ENCODE measurements around the gene HOXC13. TPM values are rescaled to one million over a fixed set of nuclear protein-coding genes. Genes with fewer than 3 reads are reported as not detected.
A peak's percentile ranks its signal among the peaks of the same experiment; 100 is the strongest.

The HOXC13 gene
- polyA plus RNA-seq (2013, experiment 1 of 2), result not detected
- not detected for polyA plus RNA-seq (2013, experiment 2 of 2)

GRCh38 chr12:53938326-53939140, at the start of gene HOXC13:
TSS of gene HOXC13 (plus strand) at chr12:53938831. CDS start at chr12:53938907, 76 bp downstream.
- H3K36me3 ChIP-seq (ENCODE audit: insufficient read depth, low read length), result no peaks in the 10 kb centered on the region
- no peak within 1 kb of the TSS for H3K9ac ChIP-seq (ENCODE audit: low read depth, low read length)
- no peaks in the 10 kb centered on the region for H3K9me3 ChIP-seq (ENCODE audit: insufficient read depth, low read depth, low read length)
- H3K4me3 ChIP-seq (ENCODE audit: low read length), result 0 out of 2 replicates have a peak within 1 kb of the TSS, but pooled peaks have one; percentile 8
- peaks cover 100% of the 10 kb centered on the region for H3K27me3 ChIP-seq (ENCODE audit: insufficient read depth, low read length)
- H3K4me1 ChIP-seq (ENCODE audit: insufficient read depth, low read length), result peaks cover 2% of the 10 kb centered on the region; the same call in 1 of the 2 replicates
- WGBS, result 15% methylated on average over 56 of the region's 56 CpGs
- no peak within 1 kb of the TSS for H3K27ac ChIP-seq (ENCODE audit: low read depth, low read length)

DNA sequence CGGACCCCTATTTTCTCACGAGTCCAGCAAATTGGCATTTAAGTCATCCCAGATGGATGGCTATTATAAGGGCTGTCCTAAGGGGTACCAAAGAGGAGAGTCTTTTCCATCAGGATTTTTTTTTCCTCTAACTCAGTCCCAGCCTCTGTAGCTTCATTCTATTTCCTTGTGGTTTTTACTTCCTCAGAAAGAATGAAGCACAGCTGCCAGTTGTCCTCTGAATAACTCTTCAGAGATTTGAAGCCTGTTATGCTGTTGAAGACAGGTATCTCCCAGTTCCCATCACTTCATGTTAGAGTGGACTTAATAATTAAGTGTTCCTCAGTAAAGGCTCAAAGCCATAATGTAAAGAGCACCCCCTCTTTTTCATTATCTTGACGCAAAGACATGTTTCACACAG, 48.5 kb upstream of the HOXC13 start:
- peaks cover 43% of the 10 kb centered on the region for H3K27me3 ChIP-seq (ENCODE audit: insufficient read depth, low read length)
- no peak overlapping the region for H3K9ac ChIP-seq (ENCODE audit: low read depth, low read length)
- no peaks in the 10 kb centered on the region for H3K36me3 ChIP-seq (ENCODE audit: insufficient read depth, low read length)
- H3K9me3 ChIP-seq (ENCODE audit: insufficient read depth, low read depth, low read length), result no peaks in the 10 kb centered on the region
- WGBS, result 93% methylated on average over 3 of the region's 3 CpGs
- H3K4me3 ChIP-seq (ENCODE audit: low read length), result no peak overlapping the region
- no peak overlapping the region for H3K27ac ChIP-seq (ENCODE audit: low read depth, low read length)
- H3K4me1 ChIP-seq (ENCODE audit: insufficient read depth, low read length), result no peaks in the 10 kb centered on the region

DNA sequence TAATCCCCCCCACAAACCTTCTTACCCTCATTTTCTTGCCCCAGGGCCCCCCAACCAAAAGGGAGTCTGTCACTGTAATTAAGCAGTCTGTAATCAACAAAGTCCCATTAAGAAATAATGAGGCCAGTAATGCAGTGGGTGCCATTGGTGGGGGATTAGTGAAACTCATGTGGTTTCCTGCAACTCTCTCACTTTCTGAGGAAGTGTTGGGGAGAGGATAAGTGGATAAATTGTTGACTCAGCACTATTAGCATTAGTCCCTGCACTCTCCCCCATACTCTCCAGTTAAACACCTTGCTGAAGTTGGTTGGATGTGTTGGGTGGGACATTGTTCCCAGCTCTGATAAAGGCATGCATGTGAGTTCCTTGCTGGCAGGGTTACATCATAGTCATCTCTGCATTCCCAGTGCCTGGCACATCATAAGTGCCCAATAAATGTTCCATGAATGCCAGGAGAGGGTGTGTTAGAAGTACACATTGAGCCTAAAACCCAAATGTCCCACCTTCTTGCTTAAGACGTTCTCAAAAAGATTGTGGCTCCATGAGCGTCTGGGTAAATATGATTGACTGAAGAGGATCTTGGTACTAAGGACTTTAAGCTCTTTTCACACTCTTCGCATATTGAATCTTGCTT, 45.8 kb upstream of the HOXC13 start:
- 75% methylated on average over 2 of the region's 3 CpGs for WGBS
- H3K36me3 ChIP-seq (ENCODE audit: insufficient read depth, low read length), result no peaks in the 10 kb centered on the region
- no peak overlapping the region for H3K9ac ChIP-seq (ENCODE audit: low read depth, low read length)
- no peaks in the 10 kb centered on the region for H3K9me3 ChIP-seq (ENCODE audit: insufficient read depth, low read depth, low read length)
- no peak overlapping the region for H3K4me3 ChIP-seq (ENCODE audit: low read length)
- peaks cover 53% of the 10 kb centered on the region for H3K27me3 ChIP-seq (ENCODE audit: insufficient read depth, low read length)
- H3K27ac ChIP-seq (ENCODE audit: low read depth, low read length), result no peak overlapping the region
- H3K4me1 ChIP-seq (ENCODE audit: insufficient read depth, low read length), result no peaks in the 10 kb centered on the region

- WGBS, result 69% methylated on average over 1 of the region's 1 CpG
- Histone ChIP-seq H3K27me3 (ENCODE audit: insufficient read depth, low read length) (peaks cover 77% of the 10 kb centered on the region), H3K36me3 (ENCODE audit: insufficient read depth, low read length) (no peaks in the 10 kb centered on the region), H3K4me1 (ENCODE audit: insufficient read depth, low read length) (no peaks in the 10 kb centered on the region), H3K27ac (ENCODE audit: low read depth, low read length) (no peak overlapping the region), H3K9me3 (ENCODE audit: insufficient read depth, low read depth, low read length) (no peaks in the 10 kb centered on the region), H3K4me3 (ENCODE audit: low read length) (no peak overlapping the region), H3K9ac (ENCODE audit: low read depth, low read length) (no peak overlapping the region)
Measured at GRCh38 chr12:53899230-53899629, 39.4 kb upstream of the HOXC13 start.

- Histone ChIP-seq H3K36me3 (ENCODE audit: insufficient read depth, low read length) (no peaks in the 10 kb centered on the region), H3K27me3 (ENCODE audit: insufficient read depth, low read length) (peaks cover 76% of the 10 kb centered on the region), H3K4me1 (ENCODE audit: insufficient read depth, low read length) (no peaks in the 10 kb centered on the region), H3K9me3 (ENCODE audit: insufficient read depth, low read depth, low read length) (no peaks in the 10 kb centered on the region), H3K27ac (ENCODE audit: low read depth, low read length) (no peak overlapping the region), H3K9ac (ENCODE audit: low read depth, low read length) (no peak overlapping the region), H3K4me3 (ENCODE audit: low read length) (no peak overlapping the region)
- 62% methylated on average over 3 of the region's 3 CpGs for WGBS
Measured at GRCh38 chr12:53907103-53907502, 31.5 kb upstream of the HOXC13 start.

DNA sequence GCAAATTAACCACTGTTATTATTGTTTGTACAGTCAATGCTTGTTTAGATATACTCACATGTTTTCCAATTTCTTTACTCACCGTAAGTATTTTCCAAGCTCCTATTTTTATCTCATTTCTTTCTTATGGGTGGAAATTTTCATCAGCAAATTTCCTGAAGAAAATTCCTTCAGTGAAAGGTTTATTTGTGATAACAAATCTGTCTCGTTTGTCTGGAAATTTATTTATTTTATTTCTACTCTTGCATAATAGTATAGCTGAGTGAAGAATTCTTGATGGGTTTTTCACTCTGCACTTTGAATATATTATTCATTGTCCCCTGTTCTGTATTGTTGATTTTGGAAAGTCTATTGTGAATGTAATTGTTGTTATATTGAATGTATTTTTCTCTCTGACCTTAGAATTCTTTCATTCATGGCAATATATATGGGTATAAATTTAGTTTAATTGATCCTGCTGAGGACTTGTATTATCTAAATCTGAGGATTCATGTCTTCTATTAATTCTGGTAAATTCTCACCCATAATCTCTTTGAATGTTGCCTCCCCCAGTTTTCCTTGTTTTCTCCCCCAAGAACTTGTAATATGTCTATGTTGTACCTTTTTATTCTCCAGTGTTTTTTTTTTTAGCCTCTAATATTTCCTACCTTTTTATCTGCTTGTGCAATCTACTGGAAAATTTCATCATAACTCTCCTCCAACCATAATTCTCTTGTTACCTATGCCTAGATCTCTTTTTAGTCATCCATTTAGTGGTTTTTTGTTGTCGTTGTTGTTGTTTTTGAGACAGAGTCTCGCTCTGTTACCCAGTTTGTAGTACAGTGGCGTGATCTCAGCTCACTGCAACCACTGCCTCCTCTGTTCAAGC, 21.6 kb upstream of the HOXC13 start:
- peaks cover 93% of the 10 kb centered on the region for H3K27me3 ChIP-seq (ENCODE audit: insufficient read depth, low read length)
- 66% methylated on average over 3 of the region's 5 CpGs for WGBS
- no peaks in the 10 kb centered on the region for H3K36me3 ChIP-seq (ENCODE audit: insufficient read depth, low read length)
- no peak overlapping the region for H3K4me3 ChIP-seq (ENCODE audit: low read length)
- H3K9me3 ChIP-seq (ENCODE audit: insufficient read depth, low read depth, low read length), result no peaks in the 10 kb centered on the region
- no peak overlapping the region for H3K9ac ChIP-seq (ENCODE audit: low read depth, low read length)
- H3K4me1 ChIP-seq (ENCODE audit: insufficient read depth, low read length), result no peaks in the 10 kb centered on the region
- H3K27ac ChIP-seq (ENCODE audit: low read depth, low read length), result no peak overlapping the region

- no peaks in the 10 kb centered on the region for H3K36me3 ChIP-seq (ENCODE audit: insufficient read depth, low read length)
- H3K4me3 ChIP-seq (ENCODE audit: low read length), result no peak overlapping the region
- H3K4me1 ChIP-seq (ENCODE audit: insufficient read depth, low read length), result no peaks in the 10 kb centered on the region; the same call in 1 of the 2 replicates
- peaks cover 100% of the 10 kb centered on the region for H3K27me3 ChIP-seq (ENCODE audit: insufficient read depth, low read length)
- H3K27ac ChIP-seq (ENCODE audit: low read depth, low read length), result no peak overlapping the region
- no peak overlapping the region for H3K9ac ChIP-seq (ENCODE audit: low read depth, low read length)
- WGBS, result 61% methylated on average over 2 of the region's 2 CpGs
- no peaks in the 10 kb centered on the region for H3K9me3 ChIP-seq (ENCODE audit: insufficient read depth, low read depth, low read length)
Measured at GRCh38 chr12:53924521-53925405, 13.9 kb upstream of the HOXC13 start.

DNA sequence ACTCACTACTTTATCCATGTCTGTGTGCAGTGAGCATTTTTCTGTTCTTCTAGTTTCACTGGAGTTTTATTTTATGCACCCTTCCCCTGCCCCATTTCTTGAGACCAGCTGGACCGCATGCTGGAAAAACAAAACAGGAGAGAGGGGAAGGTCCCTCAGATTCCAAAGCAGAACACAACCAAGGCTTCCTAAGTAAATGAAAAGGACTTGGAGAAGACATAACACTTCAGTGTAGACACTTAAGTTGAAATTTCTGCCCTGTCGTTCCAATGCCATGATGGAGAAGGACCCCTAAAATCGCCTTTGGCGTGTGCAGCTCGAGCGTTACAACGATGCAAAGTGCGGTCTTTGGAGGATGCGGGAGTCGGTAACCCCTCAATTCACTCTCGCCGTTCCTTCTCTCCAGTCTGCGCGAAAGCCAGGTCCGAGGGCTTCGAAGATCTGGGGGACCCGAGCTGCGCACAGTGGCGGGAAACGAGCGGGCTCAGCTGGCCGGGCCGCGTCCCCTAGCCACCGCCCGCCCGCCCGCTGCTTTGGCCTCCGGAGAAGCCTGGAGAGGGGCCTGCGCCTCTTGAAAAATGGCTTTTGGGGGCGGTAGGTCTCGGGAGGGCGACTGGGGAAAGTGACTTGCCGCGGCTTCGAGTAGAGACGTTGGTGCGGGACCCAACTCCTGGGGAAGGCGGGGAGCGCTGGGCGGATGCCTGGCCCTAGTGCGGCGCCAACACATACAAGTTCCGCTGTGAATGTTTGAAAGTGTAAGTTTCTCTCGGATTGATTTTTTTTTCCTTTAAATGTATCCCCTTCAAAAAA, 11.2 kb upstream of the HOXC13 start:
- Histone ChIP-seq H3K9me3 (ENCODE audit: insufficient read depth, low read depth, low read length) (no peaks in the 10 kb centered on the region), H3K4me3 (ENCODE audit: low read length) (no peak overlapping the region), H3K36me3 (ENCODE audit: insufficient read depth, low read length) (no peaks in the 10 kb centered on the region), H3K27ac (ENCODE audit: low read depth, low read length) (no peak overlapping the region), H3K27me3 (ENCODE audit: insufficient read depth, low read length) (peaks cover 100% of the 10 kb centered on the region), H3K9ac (ENCODE audit: low read depth, low read length) (no peak overlapping the region), H3K4me1 (ENCODE audit: insufficient read depth, low read length) (no peaks in the 10 kb centered on the region; the same call in 1 of the 2 replicates)
- WGBS, result 42% methylated on average over 43 of the region's 45 CpGs

GRCh38 chr12:53928054-53928835, 10.4 kb upstream of the HOXC13 start:
- H3K27ac ChIP-seq (ENCODE audit: low read depth, low read length), result no peak overlapping the region
- no peak overlapping the region for H3K4me3 ChIP-seq (ENCODE audit: low read length)
- no peaks in the 10 kb centered on the region for H3K36me3 ChIP-seq (ENCODE audit: insufficient read depth, low read length)
- H3K4me1 ChIP-seq (ENCODE audit: insufficient read depth, low read length), result no peaks in the 10 kb centered on the region; the same call in 1 of the 2 replicates
- no peaks in the 10 kb centered on the region for H3K9me3 ChIP-seq (ENCODE audit: insufficient read depth, low read depth, low read length)
- H3K9ac ChIP-seq (ENCODE audit: low read depth, low read length), result no peak overlapping the region
- 53% methylated on average over 31 of the region's 31 CpGs for WGBS
- peaks cover 100% of the 10 kb centered on the region for H3K27me3 ChIP-seq (ENCODE audit: insufficient read depth, low read length)
